Neural crest cell (in vitro differentiated cells): ENCODE results near the gene GSG1. TPM values are rescaled to one million over a fixed set of nuclear protein-coding genes. Genes with fewer than 3 reads are reported as not detected.
"Not testable (repeated sequence)": the region's sequence is repeated elsewhere in the genome, so short reads cannot be mapped to it uniquely, and the experiment has no call there.

ENCODE experiments used
- DNase-seq: peaks from one replicate; pipeline ENCODE4 v3.0.0; 2021; ENCODE audit warnings: low read depth, mixed read lengths, low spot score
- H3K27ac Mint-ChIP-seq: one replicate; pipeline ENCODE4 v1.8.0; 2021; ENCODE audit warnings: mild to moderate bottlenecking, mixed read lengths; ENCODE audit not compliant: unreplicated experiment
- H3K27me3 Mint-ChIP-seq: 2 replicates; pipeline ENCODE4 v1.8.0; 2021; ENCODE audit warnings: low read depth, mild to moderate bottlenecking, mixed read lengths
- H3K36me3 Mint-ChIP-seq: 2 replicates; pipeline ENCODE4 v1.8.0; 2021; ENCODE audit warnings: low read depth, mild to moderate bottlenecking, mixed read lengths
- H3K4me1 Mint-ChIP-seq: 2 replicates; pipeline ENCODE4 v1.8.0; 2021; ENCODE audit warnings: mixed read lengths
- H3K4me3 Mint-ChIP-seq: one replicate; pipeline ENCODE4 v1.8.0; 2021; ENCODE audit warnings: mild to moderate bottlenecking, mixed read lengths
- H3K9me3 Mint-ChIP-seq: 2 replicates; pipeline ENCODE4 v1.8.0; 2021; ENCODE audit warnings: mixed read lengths
- CTCF ChIP-seq: fragments of 200-600 bp; sonication (generic); conservative IDR thresholded peaks from 2 replicates; pipeline ENCODE4 v1.5.0; 2021; ENCODE audit warnings: antibody characterized with exemption, mild to moderate bottlenecking
- total RNA-seq: library from RNA; stranded (reverse); gene quantifications from 2 replicates; pipeline ENCODE4 v1.2.1, GENCODE V29; 2021

Gene GSG1
- total RNA-seq, 1 donor from 2014 or later, result not detected

GRCh38 chr12:13067322-13067721, 36.1 kb downstream of the GSG1 start:
- no peaks in the 10 kb centered on the region for H3K4me1 Mint-ChIP-seq
- no peak for DNase-seq
- H3K4me3 Mint-ChIP-seq, result no peak overlapping the region
- no peak for TF ChIP-seq CTCF
- H3K9me3 Mint-ChIP-seq, result no peaks in the 10 kb centered on the region
- peaks cover 9% of the 10 kb centered on the region for H3K36me3 Mint-ChIP-seq
- no peaks in the 10 kb centered on the region for H3K27me3 Mint-ChIP-seq
- H3K27ac Mint-ChIP-seq, result no peak overlapping the region

- H3K27me3 Mint-ChIP-seq, result no peaks in the 10 kb centered on the region
- no peaks in the 10 kb centered on the region for H3K9me3 Mint-ChIP-seq
- H3K27ac Mint-ChIP-seq, result no peak overlapping the region
- no peak for TF ChIP-seq CTCF
- peaks cover 12% of the 10 kb centered on the region for H3K36me3 Mint-ChIP-seq
- no peaks in the 10 kb centered on the region for H3K4me1 Mint-ChIP-seq
- H3K4me3 Mint-ChIP-seq, result no peak overlapping the region
- no peak for DNase-seq
Observed at GRCh38 chr12:13066459-13066858, 37.0 kb downstream of the GSG1 start.

- Mint-ChIP-seq H3K27me3 (no peaks in the 10 kb centered on the region), H3K4me1 (no peaks in the 10 kb centered on the region), H3K36me3 (peaks cover 11% of the 10 kb centered on the region), H3K4me3 (no peak overlapping the region), H3K9me3 (no peaks in the 10 kb centered on the region), H3K27ac (no peak overlapping the region)
- DNase-seq, result no peak
- TF ChIP-seq CTCF, result no peak
Observed at GRCh38 chr12:13066014-13066413, 37.5 kb downstream of the GSG1 start.

GRCh38 chr12:13062669-13063068, 40.8 kb downstream of the GSG1 start:
- no peak for DNase-seq
- Mint-ChIP-seq H3K4me1 (no peaks in the 10 kb centered on the region), H3K27ac (no peak overlapping the region), H3K36me3 (peaks cover 16% of the 10 kb centered on the region), H3K9me3 (no peaks in the 10 kb centered on the region), H3K4me3 (no peak overlapping the region), H3K27me3 (no peaks in the 10 kb centered on the region)
- no peak for TF ChIP-seq CTCF

GRCh38 chr12:13061377-13061776, 42.1 kb downstream of the GSG1 start:
- Mint-ChIP-seq H3K4me1 (no peaks in the 10 kb centered on the region), H3K4me3 (no peak overlapping the region), H3K9me3 (no peaks in the 10 kb centered on the region), H3K27ac (no peak overlapping the region), H3K36me3 (peaks cover 11% of the 10 kb centered on the region), H3K27me3 (no peaks in the 10 kb centered on the region)
- TF ChIP-seq CTCF, result no peak
- no peak for DNase-seq

GRCh38 chr12:13060581-13060980, 42.9 kb downstream of the GSG1 start:
- Mint-ChIP-seq H3K27ac (no peak overlapping the region), H3K4me1 (peaks cover under 1% of the 10 kb centered on the region), H3K9me3 (no peaks in the 10 kb centered on the region), H3K4me3 (no peak overlapping the region), H3K36me3 (peaks cover 11% of the 10 kb centered on the region), H3K27me3 (no peaks in the 10 kb centered on the region)
- DNase-seq, result no peak
- no peak for TF ChIP-seq CTCF

GRCh38 chr12:13053617-13054016, 49.9 kb downstream of the GSG1 start:
- H3K27me3 Mint-ChIP-seq, H3K4me3 Mint-ChIP-seq, H3K9me3 Mint-ChIP-seq, H3K27ac Mint-ChIP-seq, DNase-seq: not testable (repeated sequence)
- Mint-ChIP-seq H3K36me3 (peaks cover 16% of the 10 kb centered on the region), H3K4me1 (peaks cover 15% of the 10 kb centered on the region)
